ENCODE data around the gene CPLANE2. TPM values are rescaled to one million over a fixed set of nuclear protein-coding genes. Genes with fewer than 3 reads are reported as not detected.

Gene CPLANE2
- total RNA-seq, 3 donors from 2014 or later (not counting 1 experiment from before 2014, with no cell fraction given): 7.6 to 10.8 (median 8.3) TPM

GRCh38 chr1:16205891-16206546 is 31.0 kb downstream of the CPLANE2 start:
- Histone ChIP-seq H3K9me3 (ENCODE audit: control insufficient read depth, insufficient read depth, low read length) (no peaks in the 10 kb centered on the region), H3K4me3 (ENCODE audit: low read length) (peak overlapping the region; percentile 70), H3K27me3 (ENCODE audit: control insufficient read depth, insufficient read depth, low read length) (no peaks in the 10 kb centered on the region), H3K36me3 (ENCODE audit: control insufficient read depth, insufficient read depth, low read length) (peaks cover 12% of the 10 kb centered on the region), H3K4me1 (ENCODE audit: control insufficient read depth, insufficient read depth, low read length) (peaks cover 16% of the 10 kb centered on the region), H3K27ac (ENCODE audit: low read length) (peak overlapping the region; percentile 88)
- DNase-seq (no peak), ATAC-seq (no peak)
- Mint-ChIP-seq H3K36me3 (no peaks in the 10 kb centered on the region), H3K4me1 (peaks cover 0 to 34% of the 10 kb centered on the region in 2 donors), H3K27ac (peak overlapping the region; percentile 86 to 95), H3K4me3 (peak overlapping the region; percentile 86), H3K27me3 (ENCODE audit: low read depth in 2 of 2) (no peaks in the 10 kb centered on the region), H3K9me3 (no peaks in the 10 kb centered on the region)
- 43% methylated on average over 38 of the region's 38 CpGs for WGBS (ENCODE audit: insufficient coverage)
- intact Hi-C loops (cut with micrococcal nuclease): loop anchor here (1.0 to 2.0 kb wide), 2 partner anchors 31 to 161 kb away; partner anchors contain the start of genes CPLANE2 and SZRD1
- no peak for TF ChIP-seq CTCF (IDR thresholded peaks at IDR 0.05)

GRCh38 chr1:16205334-16205671 is 31.7 kb downstream of the CPLANE2 start:
- Mint-ChIP-seq H3K9me3 (no peaks in the 10 kb centered on the region), H3K4me1 (peaks cover 0 to 34% of the 10 kb centered on the region in 2 donors), H3K36me3 (no peaks in the 10 kb centered on the region), H3K4me3 (no peak overlapping the region), H3K27me3 (ENCODE audit: low read depth in 2 of 2) (no peaks in the 10 kb centered on the region), H3K27ac (peak overlapping the region in 1 of 2 donors; percentile 37)
- Histone ChIP-seq H3K4me3 (ENCODE audit: low read length) (no peak overlapping the region), H3K27me3 (ENCODE audit: control insufficient read depth, insufficient read depth, low read length) (no peaks in the 10 kb centered on the region), H3K36me3 (ENCODE audit: control insufficient read depth, insufficient read depth, low read length) (peaks cover 14% of the 10 kb centered on the region), H3K9me3 (ENCODE audit: control insufficient read depth, insufficient read depth, low read length) (no peaks in the 10 kb centered on the region), H3K4me1 (ENCODE audit: control insufficient read depth, insufficient read depth, low read length) (peaks cover 16% of the 10 kb centered on the region), H3K27ac (ENCODE audit: low read length) (no peak overlapping the region)
- intact Hi-C loops (cut with micrococcal nuclease): no loop called here
- ATAC-seq: no peak
- 95% methylated on average over 11 of the region's 11 CpGs for WGBS (ENCODE audit: insufficient coverage)
- no peak for DNase-seq
- TF ChIP-seq CTCF (IDR thresholded peaks at IDR 0.05): no peak

GRCh38 chr1:16204634-16205333 is 32.2 kb downstream of the CPLANE2 start:
- Histone ChIP-seq H3K36me3 (ENCODE audit: control insufficient read depth, insufficient read depth, low read length) (peaks cover 14% of the 10 kb centered on the region), H3K27ac (ENCODE audit: low read length) (no peak overlapping the region), H3K4me1 (ENCODE audit: control insufficient read depth, insufficient read depth, low read length) (peaks cover 16% of the 10 kb centered on the region), H3K27me3 (ENCODE audit: control insufficient read depth, insufficient read depth, low read length) (no peaks in the 10 kb centered on the region), H3K9me3 (ENCODE audit: control insufficient read depth, insufficient read depth, low read length) (no peaks in the 10 kb centered on the region), H3K4me3 (ENCODE audit: low read length) (no peak overlapping the region)
- Mint-ChIP-seq H3K27ac (peak overlapping the region in 1 of 2 donors; percentile 37), H3K4me1 (peaks cover 0 to 37% of the 10 kb centered on the region in 2 donors), H3K4me3 (peak overlapping the region; percentile 47), H3K27me3 (ENCODE audit: low read depth in 2 of 2) (no peaks in the 10 kb centered on the region), H3K36me3 (no peaks in the 10 kb centered on the region), H3K9me3 (no peaks in the 10 kb centered on the region)
- intact Hi-C loops (cut with micrococcal nuclease): no loop called here
- no peak for TF ChIP-seq CTCF (IDR thresholded peaks at IDR 0.05)
- WGBS (ENCODE audit: insufficient coverage): 91% methylated on average over 12 of the region's 12 CpGs
- ATAC-seq: no peak
- DNase-seq: peak in 1 of 2 donors; percentile 60
